Measurements from ENCODE around the gene LRRC7.

LRRC7 gene

GRCh38 chr1:69657971-69658370 lies 90.2 kb downstream of the LRRC7 start:
- H3K4me3 ChIP-seq (ENCODE audit: low read length), result no peak overlapping the region
- H3K9ac ChIP-seq (ENCODE audit: low read length), result no peak overlapping the region
- H3K9me2 ChIP-seq (replicated peaks; ENCODE audit: insufficient read depth, low read length), result no peaks in the 10 kb centered on the region
- TF ChIP-seq EZH2phosphoT487 (IDR thresholded peaks at IDR 0.05; ENCODE audit: low read length) (no peak), CTCF (IDR thresholded peaks at IDR 0.05; ENCODE audit: low read length) (no peak), EZH2 (optimal IDR thresholded peaks at IDR 0.05; ENCODE audit: low read depth, low read length) (no peak)
- no peaks in the 10 kb centered on the region for H3K27me3 ChIP-seq (replicated peaks; ENCODE audit: insufficient read depth, low read length)
- H3K36me3 ChIP-seq (replicated peaks; ENCODE audit: insufficient read depth, low read length), result no peaks in the 10 kb centered on the region
- H3F3A ChIP-seq (ENCODE audit: insufficient read depth, low read length), result no peaks in the 10 kb centered on the region
- no peak for DNase-seq
- no peaks in the 10 kb centered on the region for H4K20me1 ChIP-seq (ENCODE audit: insufficient read depth, low read length)
- no peak overlapping the region for H3K27ac ChIP-seq (ENCODE audit: low read length)
- H3K9me3 ChIP-seq (replicated peaks; ENCODE audit: insufficient read depth, low read length), result no peaks in the 10 kb centered on the region
- H2AFZ ChIP-seq (ENCODE audit: low read length), result no peak overlapping the region
- no peaks in the 10 kb centered on the region for H3K4me1 ChIP-seq (ENCODE audit: low read length)
- no peaks in the 10 kb centered on the region for H3K79me2 ChIP-seq (ENCODE audit: low read length)
- no peak overlapping the region for H3K4me2 ChIP-seq (ENCODE audit: low read depth, low read length)

GRCh38 chr1:69661686-69662085 lies 94.0 kb downstream of the LRRC7 start:
- H3K27me3 ChIP-seq (replicated peaks; ENCODE audit: insufficient read depth, low read length), result no peaks in the 10 kb centered on the region
- no peaks in the 10 kb centered on the region for H3K9me2 ChIP-seq (replicated peaks; ENCODE audit: insufficient read depth, low read length)
- H3K4me1 ChIP-seq (ENCODE audit: low read length), result no peaks in the 10 kb centered on the region
- no peak overlapping the region for H3K27ac ChIP-seq (ENCODE audit: low read length)
- H3K9ac ChIP-seq (ENCODE audit: low read length), result no peak overlapping the region
- no peaks in the 10 kb centered on the region for H3K36me3 ChIP-seq (replicated peaks; ENCODE audit: insufficient read depth, low read length)
- no peak overlapping the region for H3K4me2 ChIP-seq (ENCODE audit: low read depth, low read length)
- no peak for DNase-seq
- no peaks in the 10 kb centered on the region for H4K20me1 ChIP-seq (ENCODE audit: insufficient read depth, low read length)
- TF ChIP-seq CTCF (IDR thresholded peaks at IDR 0.05; ENCODE audit: low read length), result no peak
- TF ChIP-seq EZH2 (optimal IDR thresholded peaks at IDR 0.05; ENCODE audit: low read depth, low read length), result no peak
- no peak for TF ChIP-seq EZH2phosphoT487 (IDR thresholded peaks at IDR 0.05; ENCODE audit: low read length)
- no peaks in the 10 kb centered on the region for H3K9me3 ChIP-seq (replicated peaks; ENCODE audit: insufficient read depth, low read length)
- H3F3A ChIP-seq (ENCODE audit: insufficient read depth, low read length), result no peaks in the 10 kb centered on the region
- no peak overlapping the region for H2AFZ ChIP-seq (ENCODE audit: low read length)
- no peak overlapping the region for H3K4me3 ChIP-seq (ENCODE audit: low read length)
- H3K79me2 ChIP-seq (ENCODE audit: low read length), result no peaks in the 10 kb centered on the region

- H3K4me3 ChIP-seq (ENCODE audit: low read length), result no peak overlapping the region
- H3K36me3 ChIP-seq (replicated peaks; ENCODE audit: insufficient read depth, low read length), result no peaks in the 10 kb centered on the region
- no peak overlapping the region for H3K27ac ChIP-seq (ENCODE audit: low read length)
- H3K9me2 ChIP-seq (replicated peaks; ENCODE audit: insufficient read depth, low read length), result no peaks in the 10 kb centered on the region
- no peaks in the 10 kb centered on the region for H3K9me3 ChIP-seq (replicated peaks; ENCODE audit: insufficient read depth, low read length)
- no peak for TF ChIP-seq EZH2phosphoT487 (IDR thresholded peaks at IDR 0.05; ENCODE audit: low read length)
- no peak for TF ChIP-seq CTCF (IDR thresholded peaks at IDR 0.05; ENCODE audit: low read length)
- no peak for TF ChIP-seq EZH2 (optimal IDR thresholded peaks at IDR 0.05; ENCODE audit: low read depth, low read length)
- no peak overlapping the region for H3K4me2 ChIP-seq (ENCODE audit: low read depth, low read length)
- H2AFZ ChIP-seq (ENCODE audit: low read length), result no peak overlapping the region
- H3K9ac ChIP-seq (ENCODE audit: low read length), result no peak overlapping the region
- H3K4me1 ChIP-seq (ENCODE audit: low read length), result no peaks in the 10 kb centered on the region
- H3K79me2 ChIP-seq (ENCODE audit: low read length), result no peaks in the 10 kb centered on the region
- no peak for DNase-seq
- H3F3A ChIP-seq (ENCODE audit: insufficient read depth, low read length), result no peaks in the 10 kb centered on the region
- no peaks in the 10 kb centered on the region for H3K27me3 ChIP-seq (replicated peaks; ENCODE audit: insufficient read depth, low read length)
- no peaks in the 10 kb centered on the region for H4K20me1 ChIP-seq (ENCODE audit: insufficient read depth, low read length)
Observed at GRCh38 chr1:69662321-69662720, 94.6 kb downstream of the LRRC7 start.
